ENCODE results near the gene LZTS2.

LZTS2 gene, protein sequence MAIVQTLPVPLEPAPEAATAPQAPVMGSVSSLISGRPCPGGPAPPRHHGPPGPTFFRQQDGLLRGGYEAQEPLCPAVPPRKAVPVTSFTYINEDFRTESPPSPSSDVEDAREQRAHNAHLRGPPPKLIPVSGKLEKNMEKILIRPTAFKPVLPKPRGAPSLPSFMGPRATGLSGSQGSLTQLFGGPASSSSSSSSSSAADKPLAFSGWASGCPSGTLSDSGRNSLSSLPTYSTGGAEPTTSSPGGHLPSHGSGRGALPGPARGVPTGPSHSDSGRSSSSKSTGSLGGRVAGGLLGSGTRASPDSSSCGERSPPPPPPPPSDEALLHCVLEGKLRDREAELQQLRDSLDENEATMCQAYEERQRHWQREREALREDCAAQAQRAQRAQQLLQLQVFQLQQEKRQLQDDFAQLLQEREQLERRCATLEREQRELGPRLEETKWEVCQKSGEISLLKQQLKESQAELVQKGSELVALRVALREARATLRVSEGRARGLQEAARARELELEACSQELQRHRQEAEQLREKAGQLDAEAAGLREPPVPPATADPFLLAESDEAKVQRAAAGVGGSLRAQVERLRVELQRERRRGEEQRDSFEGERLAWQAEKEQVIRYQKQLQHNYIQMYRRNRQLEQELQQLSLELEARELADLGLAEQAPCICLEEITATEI

DNA sequence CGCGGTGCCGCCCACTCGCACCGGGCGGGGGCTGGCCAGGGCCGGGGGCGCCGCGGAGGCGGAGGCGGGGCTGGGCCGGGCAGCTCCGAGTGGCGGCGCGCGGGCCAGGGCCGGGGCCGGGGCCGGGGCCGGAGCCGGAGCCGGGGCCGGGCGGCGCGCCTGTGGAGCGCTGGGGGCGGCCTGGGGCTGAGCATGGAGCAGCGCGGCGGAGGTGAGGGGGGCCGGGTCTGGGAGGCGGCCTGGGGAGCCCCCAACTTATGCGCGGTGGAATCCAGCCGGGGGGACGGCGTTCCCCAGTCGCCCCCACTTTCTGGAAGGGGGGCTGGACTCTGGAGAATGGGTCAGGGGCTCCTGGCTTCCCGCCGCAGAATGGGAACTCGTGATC, at the start of gene LZTS2:
Gene LZTS2, plus strand, starts transcription at position 67 of the 385 bp plus-strand sequence. CDS start 2,731 bp downstream, outside the sequence.
- H3K4me3 ChIP-seq (ENCODE audit: low read depth, low read length), result peak within 1 kb of the TSS; percentile 62
- DNase-seq (ENCODE audit: low read depth), result no peak
- no peak for TF ChIP-seq CTCF (IDR thresholded peaks at IDR 0.05; ENCODE audit: control insufficient read depth, extremely low read depth, insufficient read depth)

GRCh38 chr10:100960251-100960650, 39.4 kb upstream of the LZTS2 start:
- no peak for DNase-seq (ENCODE audit: low read depth)
- TF ChIP-seq CTCF (IDR thresholded peaks at IDR 0.05; ENCODE audit: control insufficient read depth, extremely low read depth, insufficient read depth), result no peak
- no peak overlapping the region for H3K4me3 ChIP-seq (ENCODE audit: low read depth, low read length)

DNA sequence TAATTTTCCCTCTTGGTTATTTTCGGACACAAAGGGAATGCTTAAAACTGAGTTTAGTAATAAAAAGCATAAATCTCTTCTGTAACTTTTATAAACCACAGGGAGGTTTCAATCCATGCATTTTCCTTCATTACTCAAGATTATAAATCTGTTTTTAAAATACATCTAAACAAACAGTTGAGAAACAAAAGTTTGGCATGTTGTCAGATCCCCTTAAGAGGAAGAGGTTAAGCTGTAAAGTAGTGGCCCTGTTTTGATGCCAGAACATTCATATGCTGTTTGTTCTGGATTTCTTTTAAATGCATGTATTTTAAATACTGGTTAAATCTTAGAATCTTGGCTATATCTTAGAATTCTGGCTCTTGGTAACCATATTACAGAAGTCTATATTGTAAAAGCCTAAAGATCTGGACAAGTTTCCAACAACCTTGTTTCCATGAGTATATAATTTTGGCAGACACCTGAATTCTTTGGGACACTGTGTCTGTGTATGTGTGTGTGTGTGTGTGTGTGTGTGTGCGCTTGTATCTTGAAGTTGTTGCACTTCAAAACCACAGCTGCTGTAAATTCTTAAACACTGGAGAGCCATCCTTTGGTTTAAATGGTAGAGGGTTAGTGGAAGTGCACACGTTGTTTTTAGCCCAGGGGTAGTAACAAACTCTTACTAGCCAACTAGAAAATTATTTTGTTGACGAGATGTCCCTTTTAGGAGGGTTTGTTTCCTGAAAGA, 37.1 kb upstream of the LZTS2 start:
- H3K4me3 ChIP-seq (ENCODE audit: low read depth, low read length), result no peak overlapping the region
- no peak for DNase-seq (ENCODE audit: low read depth)
- no peak for TF ChIP-seq CTCF (IDR thresholded peaks at IDR 0.05; ENCODE audit: control insufficient read depth, extremely low read depth, insufficient read depth)

GRCh38 chr10:100963826-100964225, 35.8 kb upstream of the LZTS2 start:
- TF ChIP-seq CTCF (IDR thresholded peaks at IDR 0.05; ENCODE audit: control insufficient read depth, extremely low read depth, insufficient read depth), result no peak

DNA sequence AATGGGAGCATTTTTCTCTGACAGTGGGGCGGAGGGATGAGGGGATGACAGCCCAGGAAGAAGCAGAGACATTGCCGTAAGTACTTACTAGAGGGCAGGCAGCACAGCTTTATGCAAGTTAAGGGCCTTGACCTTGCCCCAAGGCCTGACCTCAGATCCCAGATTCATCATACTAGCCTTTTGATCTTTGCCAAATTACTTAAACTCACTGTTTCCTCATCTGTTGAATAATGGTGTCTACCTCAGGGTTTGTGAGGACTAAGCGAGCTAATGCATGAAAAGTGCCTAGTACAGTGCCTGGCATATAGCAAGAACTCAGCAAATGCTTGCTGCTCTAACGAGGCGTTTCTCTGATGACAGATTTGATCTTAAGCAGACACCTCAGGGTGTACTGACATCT, 33.8 kb upstream of the LZTS2 start:
- TF ChIP-seq CTCF (IDR thresholded peaks at IDR 0.05; ENCODE audit: control insufficient read depth, extremely low read depth, insufficient read depth), result no peak
- no peak overlapping the region for H3K4me3 ChIP-seq (ENCODE audit: low read depth, low read length)
- DNase-seq (ENCODE audit: low read depth), result no peak

More at GRCh38 chr10:100963826-100964225, 35.8 kb upstream of the LZTS2 start:
- no peak for DNase-seq (ENCODE audit: low read depth)
- H3K4me3 ChIP-seq (ENCODE audit: low read depth, low read length), result no peak overlapping the region

GRCh38 chr10:100966887-100967286, 32.7 kb upstream of the LZTS2 start:
- H3K4me3 ChIP-seq (ENCODE audit: low read depth, low read length), result no peak overlapping the region
- no peak for TF ChIP-seq CTCF (IDR thresholded peaks at IDR 0.05; ENCODE audit: control insufficient read depth, extremely low read depth, insufficient read depth)

More at GRCh38 chr10:100966887-100967286, 32.7 kb upstream of the LZTS2 start:
- no peak for DNase-seq (ENCODE audit: low read depth)

Data from LNCaP clone FGC (cell line).